KOPT-K1 (cell line): ENCODE measurements around the gene SMCO4.
"Not testable (repeated sequence)": the region's sequence is repeated elsewhere in the genome, so short reads cannot be mapped to it uniquely, and the experiment has no call there.

Experiments
- H3K27ac ChIP-seq: fragments of 200-600 bp; sonication (generic); 2 replicates; pipeline ENCODE4 v1.5.1; 2016; ENCODE audit warnings: antibody characterized with exemption, mild to moderate bottlenecking, low read depth, low read length; ENCODE audit not compliant: poor library complexity, severe bottlenecking
- H3K36me3 ChIP-seq: fragments of 200-600 bp; sonication (generic); 2 replicates; pipeline ENCODE4 v1.5.1; 2017; ENCODE audit warnings: antibody characterized with exemption, mild to moderate bottlenecking, low read length, moderate library complexity; ENCODE audit not compliant: insufficient read depth
- H3K9me3 ChIP-seq: fragments of 200-600 bp; sonication (generic); 2 replicates; pipeline ENCODE4 v1.5.1; 2017; ENCODE audit warnings: antibody characterized with exemption, low read length, mild to moderate bottlenecking; ENCODE audit not compliant: insufficient read depth, poor library complexity, severe bottlenecking

Gene SMCO4

DNA sequence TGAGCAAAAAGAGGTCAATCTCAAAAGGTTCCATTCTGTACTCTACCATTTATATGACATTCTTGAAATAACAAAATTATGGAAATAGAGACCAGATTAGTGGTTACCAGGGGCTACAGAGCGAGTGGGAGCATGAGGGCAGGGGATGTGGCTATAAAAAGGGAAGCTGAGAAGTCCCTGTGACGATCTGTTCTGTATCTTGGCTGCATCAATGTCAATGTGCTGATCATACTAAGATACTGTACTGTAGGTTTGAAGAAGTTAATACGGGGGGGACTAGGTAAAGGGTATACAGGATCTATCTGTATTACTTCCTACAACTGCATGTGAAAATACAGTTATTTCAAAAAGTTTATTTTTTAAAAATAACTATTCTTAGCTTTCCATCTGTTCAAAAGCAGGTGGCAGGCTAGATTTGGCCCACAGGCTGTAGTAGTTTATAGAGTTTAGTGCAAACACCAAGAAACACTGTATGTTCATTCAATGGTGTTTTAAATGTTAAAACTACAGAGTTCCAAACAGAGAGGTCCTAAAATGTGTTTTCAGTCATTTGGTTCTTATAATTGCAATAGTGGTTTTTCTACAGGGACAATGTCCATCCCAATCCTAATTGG is 78.2 kb downstream of the SMCO4 start:
- no peak overlapping the region for H3K27ac ChIP-seq
- no peaks in the 10 kb centered on the region for H3K36me3 ChIP-seq
- H3K9me3 ChIP-seq, result peaks cover 5% of the 10 kb centered on the region

DNA sequence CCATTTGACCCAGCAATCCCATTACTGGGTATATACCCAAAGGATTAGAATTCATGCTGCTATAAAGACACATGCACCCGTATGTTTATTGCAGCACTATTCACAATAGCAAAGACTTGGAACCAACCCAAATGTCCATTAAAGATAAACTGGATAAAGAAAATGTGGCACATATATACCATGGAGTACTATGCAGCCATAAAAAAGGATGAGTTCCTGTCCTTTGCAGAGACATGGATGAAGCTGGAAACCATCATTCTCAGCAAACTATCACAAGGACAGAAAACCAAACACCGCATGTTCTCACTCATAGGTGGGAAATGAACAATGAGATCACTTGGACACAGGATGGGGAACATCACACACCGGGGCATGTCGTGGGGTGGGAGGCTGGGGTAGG is 79.5 kb downstream of the SMCO4 start:
- H3K27ac ChIP-seq, H3K36me3 ChIP-seq, H3K9me3 ChIP-seq: not testable (repeated sequence)

DNA sequence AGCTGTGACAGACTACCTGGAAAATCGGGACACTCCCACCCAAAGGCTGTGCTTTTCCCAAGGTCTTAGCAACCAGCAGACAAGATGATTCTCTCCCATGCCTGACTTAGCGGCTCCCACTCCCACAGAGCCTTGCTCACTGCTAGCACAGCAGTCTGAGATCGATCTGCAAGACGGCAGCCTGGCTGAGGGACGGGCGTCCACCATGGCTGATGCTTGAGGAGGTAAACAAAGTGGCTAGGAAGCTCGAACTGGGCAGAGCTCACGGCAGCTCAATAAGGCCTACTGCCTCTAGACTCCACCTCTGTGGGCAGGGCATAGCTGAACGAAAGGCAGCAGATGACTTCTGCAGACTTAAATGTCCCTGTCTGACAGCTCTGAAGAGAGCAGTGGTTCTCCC is 84.9 kb downstream of the SMCO4 start:
- Histone ChIP-seq H3K9me3 (no peaks in the 10 kb centered on the region), H3K27ac (no peak overlapping the region), H3K36me3 (no peaks in the 10 kb centered on the region)

DNA sequence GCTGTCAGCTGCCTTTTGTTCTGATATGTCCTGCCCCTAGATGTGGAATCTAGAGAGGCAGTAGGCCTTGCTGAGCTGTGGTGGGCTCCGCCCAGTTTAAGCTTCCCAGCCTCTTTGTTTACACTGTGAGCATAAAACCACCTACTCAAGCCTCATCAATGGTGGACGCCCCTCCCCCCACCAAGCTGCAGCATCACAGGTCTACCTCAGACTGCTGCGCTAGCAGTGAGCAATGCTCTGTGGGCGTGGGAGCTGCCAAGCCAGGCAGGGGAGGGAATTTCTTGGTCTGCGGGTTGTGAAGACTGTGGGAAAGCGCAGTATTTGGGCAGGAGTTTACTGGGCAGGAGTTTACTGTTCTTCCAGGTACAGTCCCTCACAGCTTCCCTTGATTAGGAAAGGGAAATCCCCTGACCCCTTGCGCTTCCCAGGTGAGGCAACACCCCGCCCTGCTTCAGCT is 98.5 kb downstream of the SMCO4 start:
- Histone ChIP-seq H3K27ac (no peak overlapping the region), H3K9me3 (no peaks in the 10 kb centered on the region), H3K36me3 (no peaks in the 10 kb centered on the region)

DNA sequence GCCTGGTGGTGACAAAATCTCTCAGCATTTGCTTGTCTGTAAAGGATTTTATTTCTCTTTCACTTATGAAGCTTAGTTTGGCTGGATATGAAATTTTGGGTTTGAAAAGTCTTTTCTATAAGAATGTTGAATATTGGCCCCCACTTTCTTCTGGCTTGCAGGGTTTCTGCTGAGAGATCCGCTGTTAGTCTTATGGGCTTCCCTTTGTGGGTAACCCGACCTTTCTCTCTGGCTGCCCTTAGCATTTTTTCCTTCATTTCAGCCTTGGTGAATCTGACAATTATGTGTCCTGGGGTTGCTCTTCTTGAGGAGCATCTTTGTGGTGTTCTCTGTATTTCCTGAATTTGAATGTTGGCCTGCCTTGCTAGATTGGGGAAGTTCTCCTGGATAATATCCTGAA is 100.0 kb downstream of the SMCO4 start:
- H3K27ac ChIP-seq, H3K9me3 ChIP-seq, H3K36me3 ChIP-seq: not testable (repeated sequence)

DNA sequence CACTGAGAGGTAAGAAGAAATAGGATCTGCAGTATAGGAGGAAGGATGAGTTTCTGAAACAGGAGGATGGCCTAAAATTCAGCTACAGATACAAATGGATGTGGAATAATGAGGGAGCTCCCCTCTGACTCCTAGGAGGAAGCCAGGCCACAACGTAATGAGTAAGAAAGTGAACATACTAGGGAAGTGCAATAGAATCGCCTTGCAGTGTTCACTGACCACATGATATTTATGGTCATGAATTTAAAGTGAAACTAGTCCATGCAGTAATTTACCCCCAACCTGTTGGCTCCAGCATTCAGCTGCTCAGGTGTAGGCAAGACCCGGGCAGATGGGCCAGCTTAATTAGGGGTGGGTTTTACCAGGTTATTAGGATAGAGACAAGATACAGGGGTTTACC is 110.9 kb downstream of the SMCO4 start:
- H3K27ac ChIP-seq, result no peak overlapping the region
- no peaks in the 10 kb centered on the region for H3K9me3 ChIP-seq
- H3K36me3 ChIP-seq, result no peaks in the 10 kb centered on the region
